SJCRH30 (cell line): ENCODE data around the gene HEATR3. TPM values are rescaled to one million over a fixed set of nuclear protein-coding genes. Genes with fewer than 3 reads are reported as not detected.
A peak's percentile ranks its signal among the peaks of the same experiment; 100 is the strongest.

Source experiments
- DNase-seq, 2 experiments: peaks; one replicate each; pipeline ENCODE4 v3.0.0-alpha.2; 2015 to 2020
- H3K27ac ChIP-seq: fragments of 250-450 bp; sonication (Bioruptor Pico); 2 replicates; pipeline ENCODE4 v1.5.1; 2020; ENCODE audit warnings: mild to moderate bottlenecking, moderate library complexity
- H3K27me3 ChIP-seq: fragments of 250-450 bp; sonication (Bioruptor Pico); 2 replicates; pipeline ENCODE4 v1.5.1; 2020; ENCODE audit warnings: mild to moderate bottlenecking, moderate library complexity
- H3K36me3 ChIP-seq: fragments of 250-450 bp; sonication (Bioruptor Pico); 2 replicates; pipeline ENCODE4 v1.5.1; 2020; ENCODE audit warnings: mild to moderate bottlenecking, moderate library complexity
- H3K4me1 ChIP-seq: fragments of 250-450 bp; sonication (Bioruptor Pico); 2 replicates; pipeline ENCODE4 v1.5.1; 2020; ENCODE audit warnings: mild to moderate bottlenecking, moderate library complexity
- H3K4me3 ChIP-seq: fragments of 250-450 bp; sonication (Bioruptor Pico); 2 replicates; pipeline ENCODE4 v1.5.1; 2020; ENCODE audit warnings: mild to moderate bottlenecking, moderate library complexity
- H3K9me3 ChIP-seq: fragments of 250-450 bp; sonication (Bioruptor Pico); replicated peaks from 2 replicates; pipeline ENCODE4 v1.5.1; 2020; ENCODE audit warnings: mild to moderate bottlenecking, moderate library complexity
- total RNA-seq: library from RNA; depleted of rRNA; stranded (reverse); fragments of >200 nt; shearing (Covaris generic); gene quantifications from 2 replicates; pipeline ENCODE4 v1.2.3, GENCODE V29; 2014

The HEATR3 gene
- total RNA-seq, 1 experiment from 2014 or later, result 23.1 TPM

- no peaks in the 10 kb centered on the region for H3K4me1 ChIP-seq
- DNase-seq, result peak; percentile 20 to 50
- peaks cover 7% of the 10 kb centered on the region for H3K36me3 ChIP-seq
- no peak overlapping the region for H3K27ac ChIP-seq
- H3K9me3 ChIP-seq, result no peaks in the 10 kb centered on the region
- no peaks in the 10 kb centered on the region for H3K27me3 ChIP-seq
- H3K4me3 ChIP-seq, result no peak overlapping the region
Measured at GRCh38 chr16:50067290-50067853, 1.6 kb downstream of the HEATR3 start.

- no peak overlapping the region for H3K4me3 ChIP-seq
- no peak for DNase-seq
- peaks cover 8% of the 10 kb centered on the region for H3K36me3 ChIP-seq
Measured at GRCh38 chr16:50068550-50068949, 2.8 kb downstream of the HEATR3 start.

GRCh38 chr16:50069060-50069459, 3.3 kb downstream of the HEATR3 start:
- H3K27me3 ChIP-seq, result no peaks in the 10 kb centered on the region
- H3K27ac ChIP-seq, result no peak overlapping the region
- no peak overlapping the region for H3K4me3 ChIP-seq
- no peaks in the 10 kb centered on the region for H3K4me1 ChIP-seq
- no peak for DNase-seq
- no peaks in the 10 kb centered on the region for H3K9me3 ChIP-seq
- H3K36me3 ChIP-seq, result peaks cover 8% of the 10 kb centered on the region

More at GRCh38 chr16:50068550-50068949, 2.8 kb downstream of the HEATR3 start:
- no peak overlapping the region for H3K27ac ChIP-seq
- H3K9me3 ChIP-seq, result no peaks in the 10 kb centered on the region
- H3K4me1 ChIP-seq, result no peaks in the 10 kb centered on the region
- no peaks in the 10 kb centered on the region for H3K27me3 ChIP-seq

DNA sequence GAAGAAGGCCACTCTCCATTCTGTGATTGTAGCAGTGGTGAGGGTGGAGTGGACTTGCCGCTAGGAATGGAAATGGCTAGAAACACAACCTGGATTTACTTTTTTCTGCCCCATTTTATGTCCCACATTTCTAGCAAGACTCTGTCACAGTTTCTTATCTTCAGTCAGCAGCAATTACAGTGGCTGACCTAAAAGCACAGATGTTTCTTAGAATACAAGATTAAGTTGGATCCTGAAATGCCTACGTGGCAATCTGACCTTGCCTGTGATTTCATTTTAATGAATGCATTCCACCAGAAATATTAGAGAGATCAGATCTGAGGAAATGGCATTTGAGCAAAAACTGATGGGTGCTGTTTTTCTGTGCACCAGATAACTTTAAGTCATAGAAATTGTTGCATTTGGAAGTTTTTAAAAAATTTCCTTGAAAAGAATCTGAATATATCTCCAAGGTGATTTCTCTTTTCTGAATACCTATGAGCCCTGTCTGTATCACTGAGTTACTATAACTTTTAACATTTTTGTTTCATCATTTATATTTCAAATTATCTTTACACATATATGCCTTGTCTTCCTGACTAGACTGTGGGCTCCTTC, 5.4 kb downstream of the HEATR3 start:
- Histone ChIP-seq H3K4me1 (no peaks in the 10 kb centered on the region), H3K27me3 (no peaks in the 10 kb centered on the region), H3K9me3 (no peaks in the 10 kb centered on the region), H3K27ac (no peak overlapping the region), H3K36me3 (peaks cover 13% of the 10 kb centered on the region), H3K4me3 (no peak overlapping the region)
- no peak for DNase-seq

GRCh38 chr16:50072730-50073129, 7.0 kb downstream of the HEATR3 start:
- no peak for DNase-seq
- H3K4me1 ChIP-seq, result no peaks in the 10 kb centered on the region
- H3K27me3 ChIP-seq, result no peaks in the 10 kb centered on the region
- H3K27ac ChIP-seq, result no peak overlapping the region
- H3K36me3 ChIP-seq, result peaks cover 19% of the 10 kb centered on the region
- H3K4me3 ChIP-seq, result no peak overlapping the region
- no peaks in the 10 kb centered on the region for H3K9me3 ChIP-seq

DNA sequence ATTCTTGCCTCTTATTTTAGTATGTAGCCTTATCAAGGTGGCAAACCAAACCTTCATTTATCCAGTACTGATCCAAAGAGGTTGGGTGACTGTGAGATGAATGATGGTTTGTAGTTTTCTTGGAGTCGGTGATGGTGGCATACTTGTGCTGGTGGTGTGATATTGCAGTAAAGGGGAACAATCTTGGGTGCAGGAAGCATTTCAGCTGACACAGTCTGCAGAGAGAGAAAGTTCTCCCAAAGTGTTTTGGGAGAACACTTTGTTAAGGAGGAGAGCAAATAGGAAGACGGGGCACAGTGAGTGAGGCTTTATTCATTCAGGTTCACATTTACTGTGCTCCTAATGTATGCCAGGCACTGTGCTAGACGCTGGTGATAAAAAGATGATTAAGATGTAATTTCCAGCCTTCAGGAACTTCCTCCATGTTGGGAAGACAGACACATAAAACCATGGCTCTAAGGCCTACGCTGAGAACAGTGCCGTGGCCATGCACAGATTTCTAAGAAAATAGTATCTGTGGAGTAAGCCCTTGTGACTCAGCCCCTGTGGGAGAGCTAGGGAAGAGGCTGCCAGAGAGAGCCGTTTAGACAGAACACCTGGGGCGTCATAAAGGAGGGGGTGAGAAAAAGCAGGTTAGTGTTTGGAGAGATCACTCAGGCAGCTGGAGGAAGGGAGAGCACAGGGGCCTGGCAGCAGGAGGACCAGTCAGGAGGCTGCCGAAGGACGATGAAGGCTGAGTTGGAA, 13.8 kb downstream of the HEATR3 start:
- no peaks in the 10 kb centered on the region for H3K4me1 ChIP-seq
- peaks cover 29% of the 10 kb centered on the region for H3K36me3 ChIP-seq
- no peaks in the 10 kb centered on the region for H3K9me3 ChIP-seq
- H3K27me3 ChIP-seq, result no peaks in the 10 kb centered on the region
- H3K4me3 ChIP-seq, result no peak overlapping the region
- no peak for DNase-seq
- no peak overlapping the region for H3K27ac ChIP-seq

DNA sequence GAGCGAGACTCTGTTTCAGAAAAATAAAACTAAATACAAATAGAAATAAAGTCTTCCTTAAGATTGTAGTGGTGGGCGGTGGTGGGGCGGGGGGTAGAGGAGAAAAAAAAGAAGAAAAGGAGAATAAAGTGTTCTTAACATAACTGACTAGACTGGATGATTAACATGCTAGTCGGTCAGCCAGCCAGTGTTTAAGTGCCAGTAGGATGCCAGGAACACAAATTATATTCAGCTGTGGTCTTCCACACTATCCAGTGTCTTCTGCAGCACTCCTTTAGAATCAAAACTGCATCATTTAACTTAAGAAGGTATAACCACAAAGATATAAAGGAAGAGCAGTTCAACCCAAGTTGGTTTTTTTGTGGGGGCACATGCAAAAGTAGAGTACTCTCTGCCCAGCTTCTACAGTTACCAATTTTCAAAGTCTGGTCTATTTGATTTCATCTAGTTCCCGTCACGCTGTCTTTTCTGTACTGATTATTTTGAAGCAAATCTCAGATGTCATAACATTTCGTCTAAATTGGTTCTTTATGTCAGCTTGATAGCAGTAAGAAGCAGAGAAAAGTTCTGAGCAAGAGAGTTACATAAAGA, 15.8 kb downstream of the HEATR3 start:
- no peaks in the 10 kb centered on the region for H3K4me1 ChIP-seq
- H3K36me3 ChIP-seq, result peaks cover 34% of the 10 kb centered on the region
- DNase-seq, result no peak
- no peaks in the 10 kb centered on the region for H3K27me3 ChIP-seq
- H3K4me3 ChIP-seq, result no peak overlapping the region
- H3K27ac ChIP-seq, result no peak overlapping the region
- no peaks in the 10 kb centered on the region for H3K9me3 ChIP-seq

DNA sequence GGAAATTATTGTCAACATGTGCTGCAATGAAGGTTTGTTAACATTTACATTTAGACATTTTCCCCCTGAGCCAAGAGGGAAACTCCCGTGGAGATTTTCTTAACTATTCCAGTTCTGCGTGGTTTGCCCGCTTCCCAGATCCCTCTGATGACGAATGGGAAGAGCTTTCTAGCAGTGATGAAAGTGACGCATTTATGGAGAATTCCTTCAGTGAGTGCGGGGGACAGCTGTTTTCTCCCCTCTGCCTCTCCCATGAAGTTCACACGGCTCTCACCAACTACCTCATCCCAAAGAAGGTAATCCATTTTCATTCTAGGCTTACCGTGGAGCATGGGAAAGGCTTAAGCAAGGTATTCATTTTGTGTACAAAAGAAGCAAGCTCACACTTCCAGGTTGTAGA, 18.2 kb downstream of the HEATR3 start:
- Histone ChIP-seq H3K4me3 (no peak overlapping the region), H3K27me3 (no peaks in the 10 kb centered on the region), H3K27ac (no peak overlapping the region), H3K4me1 (no peaks in the 10 kb centered on the region), H3K36me3 (peaks cover 37% of the 10 kb centered on the region), H3K9me3 (no peaks in the 10 kb centered on the region)
- no peak for DNase-seq

GRCh38 chr16:50086176-50086575, 20.4 kb downstream of the HEATR3 start:
- Histone ChIP-seq H3K27ac (no peak overlapping the region), H3K36me3 (peaks cover 33% of the 10 kb centered on the region), H3K4me3 (no peak overlapping the region), H3K9me3 (no peaks in the 10 kb centered on the region), H3K27me3 (no peaks in the 10 kb centered on the region), H3K4me1 (no peaks in the 10 kb centered on the region)
- no peak for DNase-seq

- peaks cover 31% of the 10 kb centered on the region for H3K36me3 ChIP-seq
Measured at GRCh38 chr16:50088302-50088701, 22.5 kb downstream of the HEATR3 start.

DNA sequence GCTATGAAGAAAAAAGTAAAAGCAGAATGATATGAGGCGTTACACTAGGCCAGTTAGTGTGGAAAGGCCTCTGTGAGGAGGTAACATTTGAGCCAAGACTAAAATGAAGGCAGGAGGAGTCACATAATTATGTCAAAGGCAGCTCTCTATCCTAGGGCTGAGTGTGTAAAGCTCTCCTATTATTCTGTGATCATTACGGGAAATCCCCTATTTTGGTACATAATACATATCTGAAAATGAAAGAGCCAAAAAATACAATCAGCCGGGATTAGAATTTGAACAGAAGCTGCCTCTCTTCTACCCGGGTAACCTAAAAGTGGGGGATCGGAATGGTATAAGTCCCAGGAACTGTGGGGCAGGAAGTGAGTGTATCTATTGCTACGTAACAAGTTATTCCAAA, 27.1 kb downstream of the HEATR3 start:
- Histone ChIP-seq H3K9me3 (no peaks in the 10 kb centered on the region), H3K4me1 (no peaks in the 10 kb centered on the region), H3K27me3 (no peaks in the 10 kb centered on the region), H3K27ac (no peak overlapping the region), H3K4me3 (no peak overlapping the region), H3K36me3 (peaks cover 5% of the 10 kb centered on the region; the same call in 1 of the 2 replicates)
- DNase-seq, result no peak

More at GRCh38 chr16:50088302-50088701, 22.5 kb downstream of the HEATR3 start:
- no peaks in the 10 kb centered on the region for H3K27me3 ChIP-seq
- H3K4me3 ChIP-seq, result no peak overlapping the region
- no peaks in the 10 kb centered on the region for H3K4me1 ChIP-seq
- H3K27ac ChIP-seq, result no peak overlapping the region
- no peak for DNase-seq
- H3K9me3 ChIP-seq, result no peaks in the 10 kb centered on the region

DNA sequence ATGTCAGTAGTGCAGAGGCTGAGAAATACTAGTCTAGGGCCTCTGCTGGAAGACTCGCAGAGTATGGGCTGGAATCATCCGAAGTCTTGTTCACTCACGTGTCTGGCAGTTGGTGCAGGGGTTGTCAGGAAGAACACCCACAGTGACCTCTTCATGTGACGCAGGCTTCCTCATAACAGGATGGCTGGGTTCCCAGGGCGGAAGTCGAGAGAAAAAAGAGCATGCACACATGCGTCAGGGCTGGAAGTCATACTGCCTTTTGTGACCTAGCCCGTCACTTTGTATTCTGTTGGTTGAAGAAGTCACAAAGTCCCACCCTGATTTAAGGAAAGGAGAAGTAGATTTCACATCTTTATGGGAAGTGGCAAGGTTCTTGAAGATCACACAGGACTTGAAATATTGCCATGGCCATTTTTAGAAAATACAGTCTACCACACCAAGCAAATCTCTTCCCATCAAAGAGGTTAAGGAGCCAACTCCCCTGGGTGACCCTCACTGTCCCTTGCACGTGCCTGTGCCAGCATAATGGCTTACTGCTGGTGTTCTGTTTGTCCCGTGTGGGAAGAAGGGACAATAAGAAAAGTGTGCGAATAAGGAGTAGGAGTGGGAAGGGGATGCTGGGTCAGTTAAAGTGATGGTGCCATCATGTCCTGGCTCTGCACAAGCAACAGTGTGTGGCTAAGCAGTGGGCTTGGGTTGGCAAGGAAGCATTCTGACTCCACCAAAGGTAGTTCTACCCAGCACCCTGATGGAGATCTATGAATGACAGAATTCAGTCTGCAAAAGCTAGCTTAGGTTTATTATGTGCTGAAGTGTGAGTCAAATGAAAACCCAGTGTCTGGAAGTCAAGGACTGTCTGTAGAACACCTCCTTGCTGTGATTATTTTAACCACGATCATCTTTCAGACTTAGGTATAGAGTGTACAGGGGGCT, 28.1 kb downstream of the HEATR3 start:
- H3K4me1 ChIP-seq, result no peaks in the 10 kb centered on the region
- no peak overlapping the region for H3K4me3 ChIP-seq
- no peaks in the 10 kb centered on the region for H3K9me3 ChIP-seq
- H3K27me3 ChIP-seq, result no peaks in the 10 kb centered on the region
- peaks cover 2% of the 10 kb centered on the region; the same call in 1 of the 2 replicates for H3K36me3 ChIP-seq
- no peak for DNase-seq
- H3K27ac ChIP-seq, result no peak overlapping the region

DNA sequence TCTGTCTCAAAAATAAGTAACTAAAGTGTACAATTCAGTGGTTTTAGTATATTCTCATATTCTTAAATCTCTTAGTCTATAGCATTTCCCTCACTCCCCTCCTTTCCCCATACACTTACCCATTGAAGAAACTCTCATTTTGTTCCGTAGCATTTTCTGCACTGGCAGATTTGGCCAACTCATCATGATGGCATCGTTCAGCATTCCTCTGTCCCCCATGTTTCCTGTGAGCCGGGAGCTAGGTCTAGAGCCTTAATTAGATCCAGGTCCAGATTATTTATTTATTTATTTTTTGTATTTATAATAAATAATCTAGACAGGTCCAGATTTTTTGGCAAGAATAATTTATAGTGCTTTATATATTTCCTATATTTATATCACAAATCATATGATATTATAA, 31.0 kb downstream of the HEATR3 start:
- Histone ChIP-seq H3K4me3 (no peak overlapping the region), H3K9me3 (no peaks in the 10 kb centered on the region), H3K4me1 (no peaks in the 10 kb centered on the region), H3K27me3 (no peaks in the 10 kb centered on the region), H3K36me3 (peaks cover 5% of the 10 kb centered on the region; the same call in 1 of the 2 replicates), H3K27ac (no peak overlapping the region)
- no peak for DNase-seq

DNA sequence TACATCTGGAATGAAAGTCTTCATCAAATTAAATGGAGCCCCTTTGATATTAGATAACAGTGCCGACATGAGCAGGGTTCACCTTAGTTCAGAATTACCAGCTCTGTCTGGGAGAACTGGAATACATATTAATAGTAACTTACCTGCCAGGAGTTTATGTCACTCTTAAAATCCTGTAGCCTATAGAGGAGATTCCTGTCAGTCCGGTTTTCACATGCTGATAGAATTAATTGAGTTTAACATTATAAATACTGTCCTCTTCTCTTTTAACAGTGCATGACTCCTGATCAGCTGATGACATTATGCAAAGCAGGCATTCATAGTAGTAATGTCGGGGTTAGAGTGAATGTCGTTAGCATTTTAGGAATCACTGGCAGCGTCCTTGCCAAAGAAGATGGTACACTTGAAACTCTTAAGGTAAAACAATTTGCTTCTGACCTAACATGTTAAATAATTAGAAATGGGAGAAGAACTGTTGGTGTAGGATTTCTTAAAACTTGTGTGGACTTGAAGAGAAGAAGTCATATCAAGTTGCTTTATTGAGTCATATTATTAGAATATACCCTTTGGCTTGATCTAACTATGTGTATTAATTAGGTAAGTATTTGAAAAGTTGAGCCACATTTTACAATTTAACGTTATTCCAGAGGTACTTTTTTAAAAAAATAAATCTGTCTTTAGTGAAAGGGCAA, 34.3 kb downstream of the HEATR3 start:
- H3K36me3 ChIP-seq, result peaks cover 26% of the 10 kb centered on the region
- H3K9me3 ChIP-seq, result no peaks in the 10 kb centered on the region
- no peak overlapping the region for H3K27ac ChIP-seq
- no peak overlapping the region for H3K4me3 ChIP-seq
- DNase-seq, result no peak
- H3K27me3 ChIP-seq, result no peaks in the 10 kb centered on the region
- no peaks in the 10 kb centered on the region for H3K4me1 ChIP-seq
